Measurements from ENCODE around the gene LYST.

- no peak for TF ChIP-seq CTCF (IDR thresholded peaks at IDR 0.05)
- no peak for TF ChIP-seq POLR2AphosphoS5 (IDR thresholded peaks at IDR 0.05)
- TF ChIP-seq POLR2A (IDR thresholded peaks at IDR 0.05): no peak
- no peak for TF ChIP-seq EP300 (IDR thresholded peaks at IDR 0.05)
Measured at GRCh38 chr1:235644693-235645305, 221.9 kb downstream of the LYST start.

Data from stomach (tissue), 4 donors.